Fibroblast of pulmonary artery (primary cell): Measurements from ENCODE around the gene ARHGAP15.

ENCODE experiments used
- DNase-seq: peaks from one replicate; pipeline ENCODE4 v3.0.0-alpha.2; 2010; ENCODE audit warnings: low read depth
- H3K4me3 ChIP-seq: replicated peaks from 2 replicates; pipeline ENCODE4 v1.5.1; 2011; ENCODE audit warnings: low read depth, mild to moderate bottlenecking, control low read depth, low read length, moderate library complexity
- CTCF ChIP-seq: IDR thresholded peaks from 2 replicates; pipeline ENCODE4 v1.5.1; 2011; ENCODE audit warnings: mild to moderate bottlenecking, control low read depth, low read length, inconsistent platforms; ENCODE audit errors: missing control alignments

Gene ARHGAP15

GRCh38 chr2:143807671-143808070 is 678.5 kb downstream of the ARHGAP15 start:
- H3K4me3 ChIP-seq: no peak overlapping the region
- peak; percentile 36 for DNase-seq
- TF ChIP-seq CTCF: no peak

DNA sequence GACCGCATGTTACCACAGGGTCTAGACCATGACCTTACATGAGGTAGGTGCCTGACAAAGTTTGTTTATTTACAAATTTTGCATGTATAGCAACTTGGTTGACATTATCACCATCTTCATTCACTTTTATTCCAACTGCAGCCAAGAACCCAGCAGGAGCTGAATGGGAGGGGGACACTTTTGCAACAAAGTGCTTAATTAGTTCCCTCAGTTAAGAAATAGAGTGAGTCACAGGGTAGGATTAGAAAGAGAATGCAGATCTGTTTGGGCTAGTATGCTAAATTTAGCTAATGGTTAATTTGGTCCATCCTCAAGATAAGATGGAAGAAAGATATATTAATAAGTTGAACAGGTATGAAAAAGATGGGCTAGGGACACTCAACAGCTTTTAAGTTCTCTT is 678.9 kb downstream of the ARHGAP15 start:
- H3K4me3 ChIP-seq: no peak overlapping the region
- no peak for TF ChIP-seq CTCF
- no peak for DNase-seq

DNA sequence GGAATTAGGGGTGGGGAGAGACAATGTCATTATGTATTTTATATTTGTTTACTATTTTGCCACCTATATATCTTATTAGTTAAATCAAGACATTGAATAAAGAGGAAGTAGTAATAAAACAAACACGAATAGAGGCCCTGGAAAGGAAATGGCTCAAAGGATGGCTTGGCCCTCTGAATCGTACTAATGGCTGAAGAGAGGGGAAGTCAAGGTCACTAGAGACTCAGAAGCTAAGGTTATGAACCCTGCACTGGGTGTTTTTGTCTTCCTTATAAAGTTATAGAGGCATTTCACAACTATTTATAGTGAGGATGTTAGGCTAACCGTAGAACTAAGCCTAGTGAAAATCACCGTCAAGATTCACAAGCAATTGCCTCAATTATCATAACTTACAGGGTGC is 685.9 kb downstream of the ARHGAP15 start:
- TF ChIP-seq CTCF: no peak
- no peak for DNase-seq
- H3K4me3 ChIP-seq: no peak overlapping the region

- DNase-seq: no peak
- no peak overlapping the region for H3K4me3 ChIP-seq
- TF ChIP-seq CTCF: no peak
These were observed 687.7 kb downstream of the ARHGAP15 start for GRCh38 chr2:143816916-143817315.
